Peyer's patch (tissue), 4 donors: ENCODE measurements around the gene SERINC1. TPM values are rescaled to one million over a fixed set of nuclear protein-coding genes. Genes with fewer than 3 reads are reported as not detected.

ENCODE experiments used
- DNase-seq, 3 donors: peaks; one replicate each; pipeline ENCODE4 v3.0.0-alpha.2; 2017 to 2019
- H3K27ac ChIP-seq, 4 donors: fragments of 200-600 bp; sonication (generic); one replicate each; pipeline ENCODE4 v1.5.1; 2016 to 2019
- H3K27me3 ChIP-seq, 2 donors: fragments of 200-600 bp; sonication (generic); one replicate each; pipeline ENCODE4 v1.5.1; 2019
- H3K36me3 ChIP-seq, 3 donors: fragments of 200-600 bp; sonication (generic); one replicate each; pipeline ENCODE4 v1.5.1; 2016 to 2019
- H3K4me1 ChIP-seq, 4 donors: fragments of 200-600 bp; sonication (generic); one replicate each; pipeline ENCODE4 v1.5.1; 2016 to 2019
- H3K4me3 ChIP-seq, 4 donors: fragments of 200-600 bp; sonication (generic); 1 replicate in 3 of 4; 2 replicates in 1 of 4; pipeline ENCODE4 v1.5.1; 2016 to 2019; ENCODE audit warnings: mild to moderate bottlenecking in 1 of 4
- H3K9me3 ChIP-seq, 4 donors: fragments of 200-600 bp; sonication (generic); one replicate each; pipeline ENCODE4 v1.5.1; 2016 to 2019; ENCODE audit warnings: mild to moderate bottlenecking in 1 of 4
- CTCF ChIP-seq, 6 experiments: fragments of 450-650 bp in 4 of 6; fragments of 200-600 bp in 2 of 6; sonication (generic) in 1 of 6; IDR thresholded peaks; one replicate each; pipeline ENCODE4 v1.5.1; 2017 to 2019; ENCODE audit warnings: antibody characterized with exemption in 6 of 6, mild to moderate bottlenecking in 3 of 6, moderate library complexity in 1 of 6
- POLR2A ChIP-seq, 2 donors: fragments of 450-650 bp; IDR thresholded peaks; one replicate each; pipeline ENCODE4 v1.5.1; 2017; ENCODE audit warnings: antibody characterized with exemption in 2 of 2, mild to moderate bottlenecking in 2 of 2, moderate library complexity in 2 of 2
- total RNA-seq, 4 donors: library from RNA; depleted of rRNA; stranded (reverse); fragments of >200 nt; gene quantifications; one replicate each; pipeline ENCODE4 v1.1.0, GENCODE V29; 2016

Gene SERINC1
- total RNA-seq, 4 donors from 2014 or later = 50.3 to 115 (median 70.0) TPM

- TF ChIP-seq CTCF (IDR thresholded peaks at IDR 0.05) (no peak), POLR2A (IDR thresholded peaks at IDR 0.05) (no peak)
- Histone ChIP-seq H3K9me3 (no peaks in the 10 kb centered on the region), H3K27me3 (no peaks in the 10 kb centered on the region), H3K27ac (no peak overlapping the region), H3K4me1 (no peaks in the 10 kb centered on the region), H3K36me3 (no peaks in the 10 kb centered on the region), H3K4me3 (no peak overlapping the region)
- no peak for DNase-seq
Measured at GRCh38 chr6:122494665-122495272, 23.2 kb upstream of the SERINC1 start.

GRCh38 chr6:122491919-122492555 is 20.4 kb upstream of the SERINC1 start:
- no peaks in the 10 kb centered on the region for H3K36me3 ChIP-seq
- TF ChIP-seq CTCF (IDR thresholded peaks at IDR 0.05) (peak; percentile 23 to 80 (median 74)), POLR2A (IDR thresholded peaks at IDR 0.05) (no peak)
- H3K4me3 ChIP-seq = no peak overlapping the region
- no peaks in the 10 kb centered on the region for H3K4me1 ChIP-seq
- H3K27ac ChIP-seq = no peak overlapping the region
- H3K9me3 ChIP-seq = no peaks in the 10 kb centered on the region
- peak; percentile 34 to 86 (median 63) for DNase-seq
- no peaks in the 10 kb centered on the region for H3K27me3 ChIP-seq

GRCh38 chr6:122490607-122491006 is 19.0 kb upstream of the SERINC1 start:
- no peaks in the 10 kb centered on the region for H3K4me1 ChIP-seq
- TF ChIP-seq CTCF (IDR thresholded peaks at IDR 0.05) (no peak), POLR2A (IDR thresholded peaks at IDR 0.05) (no peak)
- no peak overlapping the region for H3K4me3 ChIP-seq
- no peak overlapping the region for H3K27ac ChIP-seq
- no peak for DNase-seq
- no peaks in the 10 kb centered on the region for H3K9me3 ChIP-seq
- no peaks in the 10 kb centered on the region for H3K36me3 ChIP-seq
- H3K27me3 ChIP-seq = no peaks in the 10 kb centered on the region

GRCh38 chr6:122484760-122485159 is 13.2 kb upstream of the SERINC1 start:
- no peaks in the 10 kb centered on the region for H3K4me1 ChIP-seq
- H3K27me3 ChIP-seq = no peaks in the 10 kb centered on the region
- no peak overlapping the region for H3K4me3 ChIP-seq
- DNase-seq = no peak
- no peak for TF ChIP-seq POLR2A (IDR thresholded peaks at IDR 0.05)
- TF ChIP-seq CTCF (IDR thresholded peaks at IDR 0.05) = no peak
- no peaks in the 10 kb centered on the region for H3K36me3 ChIP-seq
- H3K9me3 ChIP-seq = no peaks in the 10 kb centered on the region
- H3K27ac ChIP-seq = no peak overlapping the region

GRCh38 chr6:122482750-122483080 is 11.1 kb upstream of the SERINC1 start:
- Histone ChIP-seq H3K36me3 (no peaks in the 10 kb centered on the region), H3K27me3 (no peaks in the 10 kb centered on the region), H3K4me3 (no peak overlapping the region), H3K4me1 (no peaks in the 10 kb centered on the region), H3K9me3 (no peaks in the 10 kb centered on the region), H3K27ac (no peak overlapping the region)
- DNase-seq = no peak
- TF ChIP-seq POLR2A (IDR thresholded peaks at IDR 0.05) = no peak
- no peak for TF ChIP-seq CTCF (IDR thresholded peaks at IDR 0.05)
